Keratinocyte (primary cell): ENCODE measurements around the gene APP.

ENCODE experiments used
- EZH2 ChIP-seq: IDR thresholded peaks from one replicate; pipeline ENCODE4 v1.6.1; 2012; ENCODE audit warnings: inconsistent platforms, mild to moderate bottlenecking, low read length, moderate library complexity
- TF ChIP-seq, protein P1 (sequence below), 3 experiments: IDR thresholded peaks in 1 of 3; conservative IDR thresholded peaks in 1 of 3; optimal IDR thresholded peaks in 1 of 3; 2 replicates in 2 of 3; 3 replicates in 1 of 3; pipeline versions ENCODE3 to v1.5.1; 2011; ENCODE audit warnings: low read length in 3 of 3, mild to moderate bottlenecking in 3 of 3, moderate library complexity in 2 of 3, control low read depth in 1 of 3, inconsistent platforms in 1 of 3; ENCODE audit not compliant: insufficient read depth in 2 of 3; ENCODE audit errors: extremely low read depth in 1 of 3

DNA sequence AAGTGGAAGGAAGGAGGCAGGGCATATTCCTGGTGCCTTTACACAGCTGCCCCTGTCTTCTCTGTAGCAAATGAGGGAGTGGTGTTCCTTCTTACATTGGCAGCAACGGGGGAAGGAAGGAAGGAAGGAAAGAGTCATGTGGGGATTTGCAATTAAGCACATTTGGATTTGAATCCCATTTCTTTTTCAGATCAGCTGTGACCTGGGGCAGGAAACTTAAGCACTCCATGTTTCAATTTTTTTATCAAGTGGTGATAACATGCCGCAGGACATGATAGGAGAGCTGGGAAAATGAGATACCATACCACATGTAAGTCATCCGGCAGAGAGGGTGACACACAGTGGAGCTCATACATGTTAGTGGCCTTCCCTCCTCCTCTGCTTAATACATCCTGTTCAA is 186.8 kb downstream of the APP start:
- TF ChIP-seq, protein P1, sequence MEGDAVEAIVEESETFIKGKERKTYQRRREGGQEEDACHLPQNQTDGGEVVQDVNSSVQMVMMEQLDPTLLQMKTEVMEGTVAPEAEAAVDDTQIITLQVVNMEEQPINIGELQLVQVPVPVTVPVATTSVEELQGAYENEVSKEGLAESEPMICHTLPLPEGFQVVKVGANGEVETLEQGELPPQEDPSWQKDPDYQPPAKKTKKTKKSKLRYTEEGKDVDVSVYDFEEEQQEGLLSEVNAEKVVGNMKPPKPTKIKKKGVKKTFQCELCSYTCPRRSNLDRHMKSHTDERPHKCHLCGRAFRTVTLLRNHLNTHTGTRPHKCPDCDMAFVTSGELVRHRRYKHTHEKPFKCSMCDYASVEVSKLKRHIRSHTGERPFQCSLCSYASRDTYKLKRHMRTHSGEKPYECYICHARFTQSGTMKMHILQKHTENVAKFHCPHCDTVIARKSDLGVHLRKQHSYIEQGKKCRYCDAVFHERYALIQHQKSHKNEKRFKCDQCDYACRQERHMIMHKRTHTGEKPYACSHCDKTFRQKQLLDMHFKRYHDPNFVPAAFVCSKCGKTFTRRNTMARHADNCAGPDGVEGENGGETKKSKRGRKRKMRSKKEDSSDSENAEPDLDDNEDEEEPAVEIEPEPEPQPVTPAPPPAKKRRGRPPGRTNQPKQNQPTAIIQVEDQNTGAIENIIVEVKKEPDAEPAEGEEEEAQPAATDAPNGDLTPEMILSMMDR (optimal IDR thresholded peaks at IDR 0.05 in 1 of 3, IDR thresholded peaks at IDR 0.05 in 1 of 3, conservative IDR thresholded peaks at IDR 0.05 in 1 of 3; ENCODE audit: extremely low read depth in 1 of 3, insufficient read depth in 2 of 3, low read length in 3 of 3), result no peak
- TF ChIP-seq EZH2, result no peak
